Omental fat pad (tissue), 4 donors: ENCODE data around the gene C19orf53. TPM values are rescaled to one million over a fixed set of nuclear protein-coding genes. Genes with fewer than 3 reads are reported as not detected.
A peak's percentile ranks its signal among the peaks of the same experiment; 100 is the strongest.
"Not testable (repeated sequence)": the region's sequence is repeated elsewhere in the genome, so short reads cannot be mapped to it uniquely, and the experiment has no call there.

Experiments used
- ATAC-seq: fragments of 150-250 bp; one replicate; pipeline ENCODE4 v1.9.1; 2016; ENCODE audit warnings: mild to moderate bottlenecking, moderate library complexity; ENCODE audit not compliant: low FRiP score
- DNase-seq: peaks from one replicate; pipeline ENCODE4 v3.0.0-alpha.2; 2019; ENCODE audit warnings: low spot score
- total RNA-seq, 4 donors: library from RNA; depleted of rRNA; stranded (reverse); fragments of >200 nt; gene quantifications; one replicate each; pipeline ENCODE4 v1.1.0, GENCODE V29; 2016
- TF ChIP-seq, protein P1 (sequence below), 3 donors: fragments of 450-650 bp; IDR thresholded peaks; one replicate each; pipeline ENCODE4 v1.5.1; 2016 to 2017; ENCODE audit warnings: antibody characterized with exemption in 3 of 3, mild to moderate bottlenecking in 3 of 3, moderate library complexity in 2 of 3

Gene C19orf53
- total RNA-seq, 4 donors from 2014 or later, result 135 to 206 (median 170) TPM

DNA sequence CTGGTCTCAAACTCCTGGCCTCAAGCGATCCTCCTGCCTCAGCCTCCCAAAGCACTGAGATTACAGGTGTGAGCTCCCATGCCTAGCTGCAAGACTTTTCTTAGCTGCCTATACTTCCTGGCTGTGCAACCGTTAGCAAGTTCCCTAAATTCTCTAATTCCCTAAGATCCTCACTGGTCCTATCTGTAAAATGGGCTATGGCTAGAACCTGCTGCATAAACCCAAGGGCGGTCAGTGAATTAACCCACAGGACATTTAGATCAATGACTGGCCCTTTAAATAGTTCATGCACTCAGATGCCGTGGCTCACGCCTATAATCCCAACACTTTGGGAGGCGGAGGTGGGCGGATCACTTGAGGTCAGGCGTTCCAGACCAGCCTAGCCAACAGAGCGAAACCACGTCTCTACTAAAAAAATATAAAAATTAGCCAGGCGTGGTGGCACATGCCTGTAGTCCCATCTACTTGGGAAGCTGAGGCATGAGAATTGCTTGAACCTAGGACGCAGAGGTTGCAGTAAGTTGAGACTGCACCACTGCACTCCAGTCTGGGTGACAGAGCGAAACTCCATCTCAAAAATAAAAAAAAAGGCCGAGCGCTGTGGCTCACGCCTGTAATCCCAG is 4.1 kb upstream of the C19orf53 start:
- TF ChIP-seq, protein P1, sequence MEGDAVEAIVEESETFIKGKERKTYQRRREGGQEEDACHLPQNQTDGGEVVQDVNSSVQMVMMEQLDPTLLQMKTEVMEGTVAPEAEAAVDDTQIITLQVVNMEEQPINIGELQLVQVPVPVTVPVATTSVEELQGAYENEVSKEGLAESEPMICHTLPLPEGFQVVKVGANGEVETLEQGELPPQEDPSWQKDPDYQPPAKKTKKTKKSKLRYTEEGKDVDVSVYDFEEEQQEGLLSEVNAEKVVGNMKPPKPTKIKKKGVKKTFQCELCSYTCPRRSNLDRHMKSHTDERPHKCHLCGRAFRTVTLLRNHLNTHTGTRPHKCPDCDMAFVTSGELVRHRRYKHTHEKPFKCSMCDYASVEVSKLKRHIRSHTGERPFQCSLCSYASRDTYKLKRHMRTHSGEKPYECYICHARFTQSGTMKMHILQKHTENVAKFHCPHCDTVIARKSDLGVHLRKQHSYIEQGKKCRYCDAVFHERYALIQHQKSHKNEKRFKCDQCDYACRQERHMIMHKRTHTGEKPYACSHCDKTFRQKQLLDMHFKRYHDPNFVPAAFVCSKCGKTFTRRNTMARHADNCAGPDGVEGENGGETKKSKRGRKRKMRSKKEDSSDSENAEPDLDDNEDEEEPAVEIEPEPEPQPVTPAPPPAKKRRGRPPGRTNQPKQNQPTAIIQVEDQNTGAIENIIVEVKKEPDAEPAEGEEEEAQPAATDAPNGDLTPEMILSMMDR (IDR thresholded peaks at IDR 0.05), result no peak
- DNase-seq (no peak), ATAC-seq (no peak)

DNA sequence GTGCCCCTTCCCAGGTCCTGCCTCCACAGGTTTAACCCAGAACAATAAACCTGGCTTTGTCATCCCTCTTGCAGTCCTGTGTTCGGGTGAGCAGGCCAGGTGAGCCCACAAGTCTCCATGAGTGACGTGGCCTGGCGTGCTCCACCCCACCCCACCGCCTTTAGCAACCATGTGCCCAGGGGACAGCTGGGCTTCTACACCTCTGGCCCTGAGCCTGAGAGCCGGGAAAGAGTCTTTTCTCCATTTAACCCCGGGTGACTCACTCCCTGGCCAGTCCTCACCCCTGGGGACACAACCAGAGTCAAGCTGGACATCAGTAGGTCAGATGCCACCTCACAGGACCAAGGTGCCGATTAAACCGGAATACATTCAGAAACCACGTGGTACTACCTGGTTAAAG is 4.1 kb downstream of the C19orf53 start:
- TF ChIP-seq, protein P1 (IDR thresholded peaks at IDR 0.05), result no peak
- DNase-seq, result no peak
- ATAC-seq, result no peak

DNA sequence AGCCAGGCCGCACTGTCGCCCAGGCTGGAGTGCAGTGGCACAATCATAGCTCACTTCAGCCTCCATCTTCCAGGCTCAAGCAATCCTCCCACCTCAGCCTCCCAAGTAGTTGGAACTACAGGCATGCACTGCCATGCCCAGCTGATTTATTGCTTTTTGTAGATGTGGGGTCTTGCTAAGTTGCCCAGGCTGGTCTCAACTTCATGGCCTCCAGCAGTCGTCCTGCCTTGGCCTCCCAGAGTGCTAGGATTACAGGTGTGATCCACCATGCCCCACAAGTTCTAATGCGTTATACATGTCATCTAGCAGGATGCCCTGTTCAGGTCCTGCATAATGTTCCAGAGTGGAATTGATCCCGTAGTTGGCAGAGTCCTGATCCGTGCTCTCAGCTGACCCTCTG is 4.6 kb downstream of the C19orf53 start:
- DNase-seq (no peak), ATAC-seq (no peak)
- TF ChIP-seq, protein P1 (IDR thresholded peaks at IDR 0.05), result no peak

DNA sequence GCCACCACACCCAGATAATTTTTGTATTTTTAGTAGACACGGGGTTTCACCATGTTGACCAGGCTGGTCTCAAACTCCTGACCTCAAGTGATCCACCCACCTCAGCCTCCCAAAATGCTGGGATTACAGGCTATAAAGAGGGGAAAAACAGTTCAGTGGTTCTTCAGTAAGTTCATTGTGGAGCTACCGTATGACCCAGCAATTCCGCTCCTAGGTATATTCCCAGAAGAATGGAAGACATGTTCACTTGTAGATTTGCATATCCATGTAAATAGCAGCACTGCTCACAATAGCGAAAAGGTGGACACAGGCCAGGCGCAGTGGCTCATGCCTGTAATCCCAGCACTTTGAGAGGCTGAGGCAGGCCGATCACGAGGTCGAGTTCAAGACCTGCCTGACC is 5.5 kb downstream of the C19orf53 start:
- DNase-seq, ATAC-seq: not testable (repeated sequence)

DNA sequence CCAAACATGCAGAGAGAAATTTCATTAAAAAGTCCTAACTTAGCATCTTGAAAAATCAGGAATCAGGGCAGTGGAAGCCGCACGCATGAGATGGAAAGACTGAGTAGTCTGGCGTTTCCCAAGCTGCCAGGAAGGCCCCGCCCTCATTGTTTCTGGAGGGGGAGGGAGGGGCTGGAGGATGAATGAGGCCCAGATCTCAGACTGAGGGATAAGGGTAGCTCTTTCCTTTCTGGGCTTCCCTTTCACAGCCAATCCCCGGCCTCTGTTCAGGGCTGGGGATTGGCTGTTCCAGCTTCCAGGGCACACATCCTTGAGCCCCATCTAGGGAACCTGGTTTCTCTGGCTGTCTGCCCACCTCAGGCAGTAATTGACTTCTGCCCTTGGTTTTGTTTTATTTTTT is 7.3 kb downstream of the C19orf53 start:
- DNase-seq, result peak; percentile 56

DNA sequence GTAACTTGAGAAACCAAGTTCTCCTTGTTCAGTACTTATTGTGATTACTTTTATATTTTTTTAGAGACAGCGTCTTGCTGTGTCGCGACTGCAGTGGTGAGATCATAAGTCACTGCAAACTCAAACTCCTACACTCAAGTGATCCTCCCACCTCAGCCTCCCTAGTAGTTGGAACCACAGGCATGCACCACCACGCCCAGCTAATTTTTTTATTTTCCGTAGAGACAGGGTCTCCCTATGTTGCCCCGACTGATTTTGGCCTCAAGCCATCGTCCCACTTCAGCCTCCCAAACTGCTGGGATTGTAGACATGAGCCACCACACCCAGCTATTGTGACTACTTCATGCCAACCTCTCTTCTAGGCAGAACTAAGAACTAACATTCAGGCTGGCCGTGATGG is 8.3 kb downstream of the C19orf53 start:
- ATAC-seq, result no peak
- TF ChIP-seq, protein P1 (IDR thresholded peaks at IDR 0.05), result no peak
- no peak for DNase-seq

More for the DNA sequence above, 7.3 kb downstream of the C19orf53 start:
- ATAC-seq, result peak; percentile 86
- TF ChIP-seq, protein P1 (IDR thresholded peaks at IDR 0.05), result no peak

DNA sequence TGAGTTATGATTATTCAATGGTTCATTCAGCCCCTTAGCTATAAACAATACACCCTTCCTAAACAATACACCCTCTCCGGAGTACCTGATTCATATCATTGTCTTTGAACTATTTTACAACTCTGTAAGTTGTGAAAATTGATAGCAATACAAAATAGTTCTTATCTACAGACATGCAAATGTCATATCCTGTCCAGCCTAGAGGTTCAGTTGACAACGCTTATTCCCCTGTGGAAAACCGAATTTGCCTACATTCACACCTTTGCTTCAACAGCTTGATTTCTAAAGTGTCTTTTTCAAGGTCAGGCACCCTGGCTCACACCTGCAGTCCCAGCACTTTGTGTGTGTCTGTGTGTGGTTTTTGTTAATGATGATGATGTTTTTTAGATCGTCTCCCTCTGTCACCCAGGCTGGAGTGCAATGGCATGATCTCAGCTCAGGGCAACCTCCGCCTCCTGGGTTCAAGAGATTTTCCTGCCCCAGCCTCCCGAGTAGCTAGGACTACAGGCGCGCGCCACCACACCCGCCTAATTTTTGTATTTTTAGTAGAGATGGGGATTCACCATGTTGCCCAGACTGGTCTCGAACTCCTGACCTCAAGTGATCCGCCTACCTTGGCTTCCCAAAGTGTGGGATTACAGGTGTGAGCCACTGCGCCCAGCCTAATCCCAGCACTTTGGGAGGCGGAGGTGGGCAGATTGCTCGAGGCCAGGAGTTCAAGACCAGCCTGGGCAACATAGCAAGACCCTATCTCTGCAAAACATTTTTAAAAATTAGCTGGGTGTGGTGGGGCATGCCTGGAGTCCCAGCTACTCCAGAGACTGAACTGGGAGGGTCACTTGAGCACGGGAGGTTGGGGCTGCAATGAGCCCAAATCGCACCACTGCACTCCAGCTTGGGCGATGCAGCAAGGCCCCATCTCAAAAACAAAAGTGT is 9.6 kb downstream of the C19orf53 start:
- DNase-seq (no peak), ATAC-seq (no peak)
- TF ChIP-seq, protein P1 (IDR thresholded peaks at IDR 0.05), result no peak
